GM08714 (cell line): ENCODE results near the gene RAD51C.

ENCODE experiments used
- H3K4me3 ChIP-seq: fragments of 200-500 bp; sonication (Bioruptor generic); 2 replicates; pipeline ENCODE4 v1.5.1; 2014; ENCODE audit warnings: mild to moderate bottlenecking, low read length, inconsistent platforms
- ZNF274 ChIP-seq: IDR thresholded peaks from 2 replicates; pipeline ENCODE4 v1.6.1; 2012; ENCODE audit warnings: mild to moderate bottlenecking, low read depth, low read length

RAD51C gene

GRCh38 chr17:58692239-58693055 is at the start of gene RAD51C:
Gene RAD51C, plus strand, starts transcription at chr17:58692602. Its CDS starts 42 bp downstream, at chr17:58692644.
- TF ChIP-seq ZNF274, result no peak
- peak within 1 kb of the TSS; percentile 72 for H3K4me3 ChIP-seq

- no peak for TF ChIP-seq ZNF274
- no peak overlapping the region for H3K4me3 ChIP-seq
Measured at GRCh38 chr17:58643147-58643546, 49.3 kb upstream of the RAD51C start.

- no peak for TF ChIP-seq ZNF274
- H3K4me3 ChIP-seq, result no peak overlapping the region
Measured at GRCh38 chr17:58648236-58648635, 44.2 kb upstream of the RAD51C start.

- H3K4me3 ChIP-seq, result 0 out of 2 replicates have a peak overlapping the region, but pooled peaks have one; percentile 54
Measured at GRCh38 chr17:58657962-58658803, 34.2 kb upstream of the RAD51C start.

GRCh38 chr17:58658804-58659713 is 33.3 kb upstream of the RAD51C start:
- peak overlapping the region; percentile 54 for H3K4me3 ChIP-seq
- no peak for TF ChIP-seq ZNF274

- H3K4me3 ChIP-seq, result peak overlapping the region; percentile 54; the same call in 1 of the 2 replicates
Measured at GRCh38 chr17:58659714-58660084, 32.7 kb upstream of the RAD51C start.

GRCh38 chr17:58660621-58661020 is 31.8 kb upstream of the RAD51C start:
- no peak for TF ChIP-seq ZNF274
- H3K4me3 ChIP-seq, result no peak overlapping the region

GRCh38 chr17:58661499-58661898 is 30.9 kb upstream of the RAD51C start:
- H3K4me3 ChIP-seq, result no peak overlapping the region
- no peak for TF ChIP-seq ZNF274

- H3K4me3 ChIP-seq, result no peak overlapping the region
- no peak for TF ChIP-seq ZNF274
Measured at GRCh38 chr17:58664302-58664701, 28.1 kb upstream of the RAD51C start.

GRCh38 chr17:58665946-58666857 is 26.2 kb upstream of the RAD51C start:
- no peak for TF ChIP-seq ZNF274
- H3K4me3 ChIP-seq, result no peak overlapping the region

GRCh38 chr17:58666858-58667267 is 25.5 kb upstream of the RAD51C start:
- no peak for TF ChIP-seq ZNF274
- H3K4me3 ChIP-seq, result no peak overlapping the region

GRCh38 chr17:58667934-58668597 is 24.3 kb upstream of the RAD51C start:
- TF ChIP-seq ZNF274, result no peak
- H3K4me3 ChIP-seq, result no peak overlapping the region

- H3K4me3 ChIP-seq, result no peak overlapping the region
- no peak for TF ChIP-seq ZNF274
Measured at GRCh38 chr17:58668598-58668935, 23.8 kb upstream of the RAD51C start.
